GM12801 (cell line): ENCODE results near the gene CARD9.

Source experiments
- CTCF ChIP-seq: IDR thresholded peaks from one replicate; pipeline ENCODE4 v1.5.1; 2011; ENCODE audit warnings: control low read depth; ENCODE audit not compliant: insufficient read length; ENCODE audit errors: extremely low read depth

Gene CARD9

GRCh38 chr9:136322756-136323330, 50.6 kb downstream of the CARD9 start:
- no peak for TF ChIP-seq CTCF

- TF ChIP-seq CTCF, result no peak
Measured at GRCh38 chr9:136321561-136321960, 51.9 kb downstream of the CARD9 start.

GRCh38 chr9:136318776-136319241, 54.7 kb downstream of the CARD9 start:
- no peak for TF ChIP-seq CTCF

- TF ChIP-seq CTCF, result no peak
Measured at GRCh38 chr9:136318111-136318775, 55.2 kb downstream of the CARD9 start.

- TF ChIP-seq CTCF, result no peak
Measured at GRCh38 chr9:136317695-136318094, 55.8 kb downstream of the CARD9 start.

- no peak for TF ChIP-seq CTCF
Measured at GRCh38 chr9:136316896-136317676, 56.4 kb downstream of the CARD9 start.

GRCh38 chr9:136316271-136316751, 57.2 kb downstream of the CARD9 start:
- no peak for TF ChIP-seq CTCF
